ENCODE results near the gene FAM83C. TPM values are rescaled to one million over a fixed set of nuclear protein-coding genes. Genes with fewer than 3 reads are reported as not detected.

The FAM83C gene
- total RNA-seq, 6 experiments from 2014 or later: not detected

DNA sequence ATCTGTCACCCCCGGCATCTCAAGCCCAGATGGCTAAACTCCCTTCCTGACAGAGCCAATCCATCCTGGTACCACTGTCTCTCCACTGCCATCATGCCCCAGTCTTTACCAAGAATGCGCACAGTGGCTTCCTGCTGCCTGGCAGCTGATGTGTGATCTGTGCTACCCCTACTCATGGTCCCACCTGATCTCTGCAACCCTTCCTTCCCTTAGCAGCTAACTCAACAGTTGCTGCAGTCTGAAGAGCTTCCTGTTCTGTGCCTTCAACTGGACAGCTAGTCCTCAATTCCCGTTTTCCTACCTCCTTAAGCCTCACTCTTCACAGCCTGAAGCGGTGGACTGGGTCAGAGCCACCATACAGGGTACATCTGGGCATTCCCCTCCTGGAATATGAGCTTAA, 7.6 kb upstream of the FAM83C start:
- Mint-ChIP-seq H3K4me1 (ENCODE audit: low read depth) (peaks cover 45% of the 10 kb centered on the region), H3K27ac (no peak overlapping the region)

GRCh38 chr20:35298264-35298663, 6.0 kb upstream of the FAM83C start:
- Mint-ChIP-seq H3K9me3 (no peaks in the 10 kb centered on the region), H3K27me3 (ENCODE audit: insufficient read depth) (peaks cover 9% of the 10 kb centered on the region), H3K4me3 (no peak overlapping the region), H3K4me1 (ENCODE audit: low read depth) (peaks cover 29% of the 10 kb centered on the region), H3K27ac (no peak overlapping the region; the same call in 1 of the 2 replicates), H3K36me3 (ENCODE audit: low read depth) (no peaks in the 10 kb centered on the region; the same call in 1 of the 2 replicates)
- no peak for TF ChIP-seq CTCF (IDR thresholded peaks at IDR 0.05)
- DNase-seq: no peak

More for the DNA sequence above, 7.6 kb upstream of the FAM83C start:
- H3K27me3 Mint-ChIP-seq (ENCODE audit: insufficient read depth): peaks cover 2% of the 10 kb centered on the region
- no peaks in the 10 kb centered on the region for H3K9me3 Mint-ChIP-seq
- H3K36me3 Mint-ChIP-seq (ENCODE audit: low read depth): peaks cover 2% of the 10 kb centered on the region; the same call in 1 of the 2 replicates
- no peak overlapping the region for H3K4me3 Mint-ChIP-seq
- no peak for DNase-seq
- TF ChIP-seq CTCF (IDR thresholded peaks at IDR 0.05): no peak

- Mint-ChIP-seq H3K27ac (no peak overlapping the region), H3K4me1 (ENCODE audit: low read depth) (peaks cover 24% of the 10 kb centered on the region), H3K4me3 (no peak overlapping the region), H3K36me3 (ENCODE audit: low read depth) (no peaks in the 10 kb centered on the region; the same call in 1 of the 2 replicates), H3K9me3 (no peaks in the 10 kb centered on the region), H3K27me3 (ENCODE audit: insufficient read depth) (peaks cover 9% of the 10 kb centered on the region)
- TF ChIP-seq CTCF (IDR thresholded peaks at IDR 0.05): no peak
- no peak for DNase-seq
Observed at GRCh38 chr20:35297740-35298139, 5.5 kb upstream of the FAM83C start.

- Mint-ChIP-seq H3K4me3 (no peak overlapping the region), H3K36me3 (ENCODE audit: low read depth) (no peaks in the 10 kb centered on the region; the same call in 1 of the 2 replicates), H3K9me3 (no peaks in the 10 kb centered on the region), H3K27ac (no peak overlapping the region), H3K27me3 (ENCODE audit: insufficient read depth) (peaks cover 13% of the 10 kb centered on the region), H3K4me1 (ENCODE audit: low read depth) (peaks cover 18% of the 10 kb centered on the region)
- no peak; the same call in 1 of the 2 replicates for TF ChIP-seq CTCF (IDR thresholded peaks at IDR 0.05)
- DNase-seq: no peak
Observed at GRCh38 chr20:35297155-35297554, 4.9 kb upstream of the FAM83C start.

DNA sequence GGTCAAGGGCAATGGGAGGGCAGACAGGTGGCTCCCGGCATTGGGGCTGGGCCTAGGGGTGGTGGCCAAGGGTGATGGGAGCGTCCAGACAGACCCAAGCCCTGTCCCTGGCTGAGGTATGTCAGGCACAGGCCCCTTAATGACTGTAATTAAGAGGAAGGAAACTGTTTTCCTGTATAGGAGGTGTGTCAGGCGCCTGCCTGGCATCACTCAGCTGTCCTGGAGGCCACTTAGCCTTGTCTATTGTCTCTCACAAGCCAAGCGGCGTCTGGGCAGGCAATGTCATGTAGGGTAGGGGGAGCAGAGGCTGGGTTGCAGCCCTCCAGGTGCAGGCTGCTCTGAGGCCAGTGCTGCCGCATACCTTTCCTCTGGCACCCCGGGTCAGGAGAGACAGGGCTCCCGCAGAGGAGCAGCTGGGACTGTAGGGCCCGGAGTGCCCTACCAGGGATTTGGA, 3.9 kb upstream of the FAM83C start:
- DNase-seq: no peak
- Mint-ChIP-seq H3K4me1 (ENCODE audit: low read depth) (peaks cover 8% of the 10 kb centered on the region), H3K27ac (no peak overlapping the region), H3K27me3 (ENCODE audit: insufficient read depth) (peaks cover 13% of the 10 kb centered on the region), H3K36me3 (ENCODE audit: low read depth) (no peaks in the 10 kb centered on the region), H3K9me3 (no peaks in the 10 kb centered on the region), H3K4me3 (no peak overlapping the region)
- TF ChIP-seq CTCF (IDR thresholded peaks at IDR 0.05): no peak

DNA sequence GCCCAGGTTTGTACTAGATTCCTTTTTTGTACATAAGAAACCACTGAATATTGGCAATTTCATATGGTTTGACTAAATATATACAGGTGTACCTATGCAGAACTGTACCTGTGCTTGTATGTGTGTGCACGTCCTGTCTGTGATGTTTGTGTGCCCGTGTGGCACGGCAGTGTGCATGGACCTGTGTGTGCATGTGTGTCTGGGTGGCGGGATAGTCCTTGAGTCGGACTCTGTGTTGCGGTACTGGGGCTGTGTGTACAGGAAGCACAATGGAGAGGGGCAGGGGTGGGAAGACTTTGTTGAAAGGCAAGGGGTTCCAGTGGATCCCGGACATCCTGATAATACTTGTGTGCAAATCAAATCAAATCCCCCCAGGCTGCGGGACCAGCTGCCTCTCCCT, 3.4 kb upstream of the FAM83C start:
- no peak overlapping the region for H3K4me3 Mint-ChIP-seq
- TF ChIP-seq CTCF (IDR thresholded peaks at IDR 0.05): no peak
- no peaks in the 10 kb centered on the region for H3K9me3 Mint-ChIP-seq
- no peak for DNase-seq
- no peaks in the 10 kb centered on the region for H3K36me3 Mint-ChIP-seq (ENCODE audit: low read depth)
- H3K27ac Mint-ChIP-seq: no peak overlapping the region
- peaks cover 13% of the 10 kb centered on the region for H3K27me3 Mint-ChIP-seq (ENCODE audit: insufficient read depth)
- H3K4me1 Mint-ChIP-seq (ENCODE audit: low read depth): peaks cover 7% of the 10 kb centered on the region

Data from HFFc6 (cell line).